Glomerular visceral epithelial cell (primary cell): Measurements from ENCODE around the gene NDUFS8.
"Not testable (repeated sequence)": the region's sequence is repeated elsewhere in the genome, so short reads cannot be mapped to it uniquely, and the experiment has no call there.

Experiments
- DNase-seq: peaks from one replicate; pipeline ENCODE4 v3.0.0-alpha.2; 2016; ENCODE audit errors: extremely low spot score

NDUFS8 gene

GRCh38 chr11:68030318-68031143 lies at the start of gene NDUFS8:
Gene NDUFS8 (plus strand): TSS chr11:68030681. CDS start chr11:68032152, 1,471 bp downstream.
- peak; percentile 99 for DNase-seq

GRCh38 chr11:67981226-67981625 lies 49.3 kb upstream of the NDUFS8 start:
- not testable (repeated sequence) for DNase-seq

- DNase-seq: not testable (repeated sequence)
Measured at GRCh38 chr11:67982255-67982857, 48.1 kb upstream of the NDUFS8 start.

- DNase-seq: no peak
Measured at GRCh38 chr11:67983951-67984350, 46.5 kb upstream of the NDUFS8 start.

GRCh38 chr11:67985302-67985701 lies 45.2 kb upstream of the NDUFS8 start:
- not testable (repeated sequence) for DNase-seq

- DNase-seq: not testable (repeated sequence)
Measured at GRCh38 chr11:67990546-67991346, 39.7 kb upstream of the NDUFS8 start.

- not testable (repeated sequence) for DNase-seq
Measured at GRCh38 chr11:67991347-67992121, 38.9 kb upstream of the NDUFS8 start.

GRCh38 chr11:67993821-67994220 lies 36.7 kb upstream of the NDUFS8 start:
- DNase-seq: not testable (repeated sequence)

- DNase-seq: not testable (repeated sequence)
Measured at GRCh38 chr11:67994387-67994786, 36.1 kb upstream of the NDUFS8 start.

GRCh38 chr11:67995129-67995528 lies 35.4 kb upstream of the NDUFS8 start:
- not testable (repeated sequence) for DNase-seq

GRCh38 chr11:67995579-67995978 lies 34.9 kb upstream of the NDUFS8 start:
- not testable (repeated sequence) for DNase-seq

- DNase-seq: no peak
Measured at GRCh38 chr11:67996051-67996450, 34.4 kb upstream of the NDUFS8 start.

GRCh38 chr11:67996622-67997474 lies 33.6 kb upstream of the NDUFS8 start:
- DNase-seq: no peak

- no peak for DNase-seq
Measured at GRCh38 chr11:67997475-67997921, 33.0 kb upstream of the NDUFS8 start.

- no peak for DNase-seq
Measured at GRCh38 chr11:67998150-67999045, 32.1 kb upstream of the NDUFS8 start.

GRCh38 chr11:67999201-67999629 lies 31.3 kb upstream of the NDUFS8 start:
- DNase-seq: no peak

- DNase-seq: no peak
Measured at GRCh38 chr11:67999704-68000103, 30.8 kb upstream of the NDUFS8 start.

GRCh38 chr11:68002575-68002937 lies 27.9 kb upstream of the NDUFS8 start:
- no peak for DNase-seq
